Measurements from ENCODE around the gene MAP4K2. TPM values are rescaled to one million over a fixed set of nuclear protein-coding genes. Genes with fewer than 3 reads are reported as not detected.
"Not testable (repeated sequence)": the region's sequence is repeated elsewhere in the genome, so short reads cannot be mapped to it uniquely, and the experiment has no call there.

MAP4K2 gene
- total RNA-seq, 1 donor from 2014 or later: 14.0 TPM

- no peak for DNase-seq (ENCODE audit: low spot score)
Measured at GRCh38 chr11:64838600-64839334, 35.8 kb upstream of the MAP4K2 start.

GRCh38 chr11:64837887-64838351 lies 34.9 kb upstream of the MAP4K2 start:
- DNase-seq (ENCODE audit: low spot score): no peak

- DNase-seq (ENCODE audit: low spot score): no peak
Measured at GRCh38 chr11:64836448-64837072, 33.5 kb upstream of the MAP4K2 start.

GRCh38 chr11:64835616-64836447 lies 32.8 kb upstream of the MAP4K2 start:
- DNase-seq (ENCODE audit: low spot score): no peak

GRCh38 chr11:64834723-64835615 lies 32.0 kb upstream of the MAP4K2 start:
- no peak for DNase-seq (ENCODE audit: low spot score)

GRCh38 chr11:64834031-64834722 lies 31.2 kb upstream of the MAP4K2 start:
- DNase-seq (ENCODE audit: low spot score): no peak

- no peak for DNase-seq (ENCODE audit: low spot score)
Measured at GRCh38 chr11:64833509-64833908, 30.5 kb upstream of the MAP4K2 start.

GRCh38 chr11:64833198-64833502 lies 30.1 kb upstream of the MAP4K2 start:
- DNase-seq (ENCODE audit: low spot score): no peak

- no peak for DNase-seq (ENCODE audit: low spot score)
Measured at GRCh38 chr11:64832467-64833197, 29.6 kb upstream of the MAP4K2 start.

- DNase-seq (ENCODE audit: low spot score): no peak
Measured at GRCh38 chr11:64831411-64831891, 28.4 kb upstream of the MAP4K2 start.

- no peak for DNase-seq (ENCODE audit: low spot score)
Measured at GRCh38 chr11:64829536-64830251, 26.7 kb upstream of the MAP4K2 start.

- no peak for DNase-seq (ENCODE audit: low spot score)
Measured at GRCh38 chr11:64827451-64827839, 24.4 kb upstream of the MAP4K2 start.

- DNase-seq (ENCODE audit: low spot score): no peak
Measured at GRCh38 chr11:64826578-64827450, 23.8 kb upstream of the MAP4K2 start.

- no peak for DNase-seq (ENCODE audit: low spot score)
Measured at GRCh38 chr11:64826062-64826461, 23.0 kb upstream of the MAP4K2 start.

GRCh38 chr11:64823568-64824119 lies 20.6 kb upstream of the MAP4K2 start:
- no peak for DNase-seq (ENCODE audit: low spot score)

- DNase-seq (ENCODE audit: low spot score): no peak
Measured at GRCh38 chr11:64817476-64817875, 14.5 kb upstream of the MAP4K2 start.

GRCh38 chr11:64815433-64815832 lies 12.4 kb upstream of the MAP4K2 start:
- DNase-seq (ENCODE audit: low spot score): not testable (repeated sequence)

- no peak for DNase-seq (ENCODE audit: low spot score)
Measured at GRCh38 chr11:64814712-64815187, 11.7 kb upstream of the MAP4K2 start.
